ENCODE data around the gene CHST13. TPM values are rescaled to one million over a fixed set of nuclear protein-coding genes. Genes with fewer than 3 reads are reported as not detected.

The CHST13 gene
- total RNA-seq, 2 experiments from 2014 or later = not detected

DNA sequence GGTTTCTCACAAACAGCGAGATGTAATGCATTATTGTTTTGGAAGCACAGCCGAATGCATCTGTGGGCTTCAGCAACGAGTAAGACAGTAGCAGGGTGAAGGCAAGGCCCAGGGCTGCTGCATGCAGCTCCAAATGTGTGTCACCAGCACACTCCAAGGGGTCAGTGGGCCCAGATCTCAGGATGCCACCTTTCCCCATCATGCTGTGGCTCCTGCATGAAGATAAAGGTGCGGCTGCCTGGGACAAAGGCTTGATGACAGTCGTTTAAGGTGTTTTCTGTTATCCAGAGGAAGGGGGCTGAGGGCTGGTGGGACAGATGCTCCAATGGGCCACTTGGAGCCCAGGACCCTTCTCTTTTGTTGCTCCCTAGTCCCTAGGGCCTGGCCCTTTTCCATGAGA lies 21.6 kb downstream of the CHST13 start:
- no peak for DNase-seq
- no peaks in the 10 kb centered on the region for H3K27me3 ChIP-seq (ENCODE audit: control insufficient read depth in 1 of 2, insufficient read depth in 2 of 2, low read length in 2 of 2)
- H3K27ac ChIP-seq (ENCODE audit: low read depth in 1 of 2, low read length in 2 of 2) = no peak overlapping the region
- no peaks in the 10 kb centered on the region for H3K27me3 Mint-ChIP-seq
- H3K4me3 Mint-ChIP-seq = no peak overlapping the region
- no peak overlapping the region for H3K27ac Mint-ChIP-seq
- H3K4me1 ChIP-seq (ENCODE audit: insufficient read depth, low read length) = no peaks in the 10 kb centered on the region
- H3K9me3 Mint-ChIP-seq = no peaks in the 10 kb centered on the region
- H3K4me3 ChIP-seq (ENCODE audit: low read length) = no peak overlapping the region
- TF ChIP-seq, protein P1, sequence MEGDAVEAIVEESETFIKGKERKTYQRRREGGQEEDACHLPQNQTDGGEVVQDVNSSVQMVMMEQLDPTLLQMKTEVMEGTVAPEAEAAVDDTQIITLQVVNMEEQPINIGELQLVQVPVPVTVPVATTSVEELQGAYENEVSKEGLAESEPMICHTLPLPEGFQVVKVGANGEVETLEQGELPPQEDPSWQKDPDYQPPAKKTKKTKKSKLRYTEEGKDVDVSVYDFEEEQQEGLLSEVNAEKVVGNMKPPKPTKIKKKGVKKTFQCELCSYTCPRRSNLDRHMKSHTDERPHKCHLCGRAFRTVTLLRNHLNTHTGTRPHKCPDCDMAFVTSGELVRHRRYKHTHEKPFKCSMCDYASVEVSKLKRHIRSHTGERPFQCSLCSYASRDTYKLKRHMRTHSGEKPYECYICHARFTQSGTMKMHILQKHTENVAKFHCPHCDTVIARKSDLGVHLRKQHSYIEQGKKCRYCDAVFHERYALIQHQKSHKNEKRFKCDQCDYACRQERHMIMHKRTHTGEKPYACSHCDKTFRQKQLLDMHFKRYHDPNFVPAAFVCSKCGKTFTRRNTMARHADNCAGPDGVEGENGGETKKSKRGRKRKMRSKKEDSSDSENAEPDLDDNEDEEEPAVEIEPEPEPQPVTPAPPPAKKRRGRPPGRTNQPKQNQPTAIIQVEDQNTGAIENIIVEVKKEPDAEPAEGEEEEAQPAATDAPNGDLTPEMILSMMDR (IDR thresholded peaks at IDR 0.05) = no peak
- POLR2A ChIA-PET = no interaction called here
- intact Hi-C loops (cut with DNase I, micrococcal nuclease) = no loop called here
- no peaks in the 10 kb centered on the region for H3K36me3 Mint-ChIP-seq (ENCODE audit: low read depth)
- CTCF ChIA-PET = no interaction called here
- no peaks in the 10 kb centered on the region for H3K36me3 ChIP-seq (ENCODE audit: insufficient read depth, low read length)
- H3K4me1 Mint-ChIP-seq (ENCODE audit: low read depth) = no peaks in the 10 kb centered on the region
- peaks cover 0 to 8% of the 10 kb centered on the region in 2 experiments for H3K9me3 ChIP-seq (ENCODE audit: control insufficient read depth in 1 of 2, insufficient read depth in 1 of 2, low read length in 2 of 2)
- ATAC-seq (ENCODE audit: poor library complexity) = no peak

DNA sequence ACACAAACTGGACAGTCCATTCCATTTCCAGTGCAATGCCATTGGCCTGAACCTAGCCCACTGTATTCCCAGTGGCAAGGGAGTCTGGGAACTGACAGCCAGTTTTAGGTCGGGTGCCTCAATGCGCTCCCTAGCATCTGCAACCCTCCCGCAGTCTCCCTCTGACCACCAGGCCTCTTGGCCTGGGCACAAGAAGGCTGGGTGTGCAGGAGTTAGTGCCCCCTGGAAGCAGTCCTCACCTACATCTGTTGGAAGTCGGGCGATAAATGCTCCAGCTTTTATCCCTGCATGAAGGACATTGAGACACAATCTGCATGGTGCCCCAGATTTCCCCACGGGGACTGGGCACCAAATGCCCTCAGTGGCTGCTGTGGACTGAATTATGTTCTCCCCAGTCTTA lies 22.1 kb downstream of the CHST13 start:
- POLR2A ChIA-PET = no interaction called here
- Mint-ChIP-seq H3K9me3 (no peaks in the 10 kb centered on the region), H3K27ac (no peak overlapping the region), H3K27me3 (no peaks in the 10 kb centered on the region), H3K4me3 (no peak overlapping the region), H3K36me3 (ENCODE audit: low read depth) (no peaks in the 10 kb centered on the region), H3K4me1 (ENCODE audit: low read depth) (no peaks in the 10 kb centered on the region)
- CTCF ChIA-PET = no interaction called here
- H3K27ac ChIP-seq (ENCODE audit: low read depth in 1 of 2, low read length in 2 of 2) = no peak overlapping the region
- H3K27me3 ChIP-seq (ENCODE audit: control insufficient read depth in 1 of 2, insufficient read depth in 2 of 2, low read length in 2 of 2) = no peaks in the 10 kb centered on the region
- H3K4me1 ChIP-seq (ENCODE audit: insufficient read depth, low read length) = no peaks in the 10 kb centered on the region
- intact Hi-C loops (cut with DNase I, micrococcal nuclease) = no loop called here
- no peak for ATAC-seq (ENCODE audit: poor library complexity)
- H3K36me3 ChIP-seq (ENCODE audit: insufficient read depth, low read length) = no peaks in the 10 kb centered on the region
- H3K4me3 ChIP-seq (ENCODE audit: low read length) = no peak overlapping the region
- H3K9me3 ChIP-seq (ENCODE audit: control insufficient read depth in 1 of 2, insufficient read depth in 1 of 2, low read length in 2 of 2) = peaks cover 0 to 8% of the 10 kb centered on the region in 2 experiments
- DNase-seq = peak in 1 of 14 experiments; percentile 15
- TF ChIP-seq, protein P1 (IDR thresholded peaks at IDR 0.05) = no peak

DNA sequence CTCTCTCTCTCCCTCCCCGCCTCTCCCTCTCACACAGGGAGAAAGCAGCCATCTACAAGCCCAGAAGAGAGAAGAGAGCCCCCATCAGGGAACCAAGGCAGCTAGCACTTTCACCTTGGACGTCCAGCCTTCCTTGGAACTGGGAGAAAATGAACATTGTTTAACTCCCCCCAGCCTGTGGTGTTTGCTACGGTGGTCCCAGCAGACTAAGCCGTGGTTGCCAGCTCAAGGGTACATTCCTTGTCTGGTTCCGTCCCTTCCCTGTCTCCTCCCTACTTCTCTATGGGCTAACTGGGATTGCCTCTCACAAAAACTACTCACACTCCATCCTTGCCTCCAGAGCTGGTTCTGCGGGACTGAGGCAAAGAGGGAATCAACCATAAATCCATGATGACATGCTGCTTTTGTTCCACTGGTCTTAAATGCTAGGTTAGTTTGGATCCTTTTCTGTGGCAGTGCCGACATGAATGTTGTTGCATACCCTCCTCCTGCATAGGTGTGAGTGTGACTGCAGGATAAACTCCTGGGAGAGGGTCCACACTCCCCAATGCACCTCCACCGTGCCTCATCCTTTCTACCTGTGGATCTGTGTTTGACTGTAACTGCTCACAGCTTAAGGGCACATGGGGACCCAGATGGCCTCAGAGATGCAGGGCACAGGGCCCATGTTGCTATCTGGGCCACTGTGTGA lies 22.7 kb downstream of the CHST13 start:
- Histone ChIP-seq H3K4me3 (ENCODE audit: low read length) (no peak overlapping the region), H3K4me1 (ENCODE audit: insufficient read depth, low read length) (no peaks in the 10 kb centered on the region), H3K36me3 (ENCODE audit: insufficient read depth, low read length) (no peaks in the 10 kb centered on the region), H3K27ac (ENCODE audit: low read depth in 1 of 2, low read length in 2 of 2) (no peak overlapping the region), H3K27me3 (ENCODE audit: control insufficient read depth in 1 of 2, insufficient read depth in 2 of 2, low read length in 2 of 2) (no peaks in the 10 kb centered on the region), H3K9me3 (ENCODE audit: control insufficient read depth in 1 of 2, insufficient read depth in 1 of 2, low read length in 2 of 2) (peaks cover 0 to 8% of the 10 kb centered on the region in 2 experiments)
- Mint-ChIP-seq H3K4me1 (ENCODE audit: low read depth) (no peaks in the 10 kb centered on the region), H3K4me3 (no peak overlapping the region), H3K36me3 (ENCODE audit: low read depth) (no peaks in the 10 kb centered on the region), H3K27ac (no peak overlapping the region), H3K27me3 (no peaks in the 10 kb centered on the region), H3K9me3 (no peaks in the 10 kb centered on the region)
- ChIA-PET CTCF (no interaction called here), POLR2A (no interaction called here)
- ATAC-seq (ENCODE audit: poor library complexity) = no peak
- DNase-seq = peak in 1 of 14 experiments; percentile 20
- intact Hi-C loops (cut with DNase I, micrococcal nuclease) = no loop called here
- TF ChIP-seq, protein P1 (IDR thresholded peaks at IDR 0.05) = no peak
